Prostate gland (tissue), 2 donors: Measurements from ENCODE around the gene KRTCAP3. TPM values are rescaled to one million over a fixed set of nuclear protein-coding genes. Genes with fewer than 3 reads are reported as not detected.

Experiments
- DNase-seq: peaks from one replicate; pipeline ENCODE4 v3.0.0-alpha.2; 2019; ENCODE audit warnings: low spot score
- H3K27ac ChIP-seq, 2 donors: fragments of 200-600 bp; sonication (generic); 2 replicates each; pipeline ENCODE4 v1.5.1; 2017 to 2019
- H3K27me3 ChIP-seq: fragments of 200-600 bp; sonication (generic); replicated peaks from 2 replicates; pipeline ENCODE4 v1.5.1; 2019; ENCODE audit not compliant: insufficient read depth
- H3K36me3 ChIP-seq, 2 donors: fragments of 200-600 bp; sonication (generic); 1 replicate in 1 of 2; 2 replicates in 1 of 2; pipeline versions ENCODE4 v1.5.1 to v1.8.1; 2017 to 2019
- H3K4me1 ChIP-seq: fragments of 200-600 bp; sonication (generic); replicated peaks from 2 replicates; pipeline ENCODE4 v1.5.1; 2019
- H3K4me3 ChIP-seq, 2 donors: fragments of 200-600 bp; sonication (generic); 2 replicates each; pipeline ENCODE4 v1.5.1; 2017 to 2019
- H3K9me3 ChIP-seq: fragments of 200-600 bp; sonication (generic); 2 replicates; pipeline ENCODE4 v1.5.1; 2017
- CTCF ChIP-seq, 4 experiments: fragments of 200-600 bp in 2 of 4; fragments of 450-650 bp in 2 of 4; sonication (generic) in 2 of 4; IDR thresholded peaks; 1 replicate in 3 of 4; 2 replicates in 1 of 4; pipeline ENCODE4 v1.5.1; 2016 to 2019; ENCODE audit warnings: antibody characterized with exemption in 4 of 4, mild to moderate bottlenecking in 2 of 4, moderate library complexity in 2 of 4
- POLR2A ChIP-seq: fragments of 450-650 bp; IDR thresholded peaks from one replicate; pipeline ENCODE4 v1.6.1; 2016; ENCODE audit warnings: antibody characterized with exemption, mild to moderate bottlenecking
- POLR2AphosphoS5 ChIP-seq: sonication (generic); formaldehyde crosslinking; IDR thresholded peaks from one replicate; pipeline ENCODE4 v1.6.1; 2017; ENCODE audit warnings: antibody characterized with exemption
- WGBS: methylation state at CpG from one replicate; pipeline ENCODE4 v1.1.5; 2018; 5-methylcytosine and 5-hydroxymethylcytosine counted together
- intact Hi-C: fragments of 100-400 bp; cut with DNase I; formaldehyde crosslinking; loops from one replicate; pipeline ENCODE4 v1.14.2; 2022
- total RNA-seq, 2 donors: library from RNA; depleted of rRNA; stranded (reverse); fragments of >200 nt; gene quantifications; one replicate each; pipeline ENCODE4 v1.1.0, GENCODE V29; 2016

The KRTCAP3 gene
- total RNA-seq, 2 donors from 2014 or later, result 31.4 to 147 TPM

- H3K36me3 ChIP-seq, result no peaks in the 10 kb centered on the region
- no peak overlapping the region for H3K4me3 ChIP-seq
- DNase-seq, result no peak
- no peaks in the 10 kb centered on the region for H3K27me3 ChIP-seq
- no peaks in the 10 kb centered on the region for H3K4me1 ChIP-seq
- 97% methylated on average over 7 of the region's 7 CpGs for WGBS
- no peak for TF ChIP-seq POLR2A
- no peak for TF ChIP-seq POLR2AphosphoS5
- TF ChIP-seq CTCF (IDR thresholded peaks at IDR 0.05), result no peak
- no peak overlapping the region for H3K27ac ChIP-seq
- no peaks in the 10 kb centered on the region for H3K9me3 ChIP-seq
- intact Hi-C loops, result no loop called here
Measured at GRCh38 chr2:27464443-27464842, 22.3 kb downstream of the KRTCAP3 start.

GRCh38 chr2:27471961-27472360, 29.8 kb downstream of the KRTCAP3 start:
- H3K27ac ChIP-seq, result no peak overlapping the region
- 91% methylated on average over 5 of the region's 5 CpGs for WGBS
- H3K27me3 ChIP-seq, result no peaks in the 10 kb centered on the region
- H3K9me3 ChIP-seq, result no peaks in the 10 kb centered on the region
- H3K36me3 ChIP-seq, result peaks cover 3 to 4% of the 10 kb centered on the region in 2 donors
- TF ChIP-seq POLR2A, result no peak
- TF ChIP-seq CTCF (IDR thresholded peaks at IDR 0.05), result no peak
- TF ChIP-seq POLR2AphosphoS5, result no peak
- H3K4me1 ChIP-seq, result no peaks in the 10 kb centered on the region
- no peak for DNase-seq
- H3K4me3 ChIP-seq, result no peak overlapping the region
- intact Hi-C loops, result no loop called here

- no peaks in the 10 kb centered on the region for H3K4me1 ChIP-seq
- WGBS, result 70% methylated on average over 3 of the region's 3 CpGs
- no peak overlapping the region for H3K27ac ChIP-seq
- intact Hi-C loops, result no loop called here
- no peaks in the 10 kb centered on the region for H3K27me3 ChIP-seq
- DNase-seq, result no peak
- no peak overlapping the region for H3K4me3 ChIP-seq
- H3K9me3 ChIP-seq, result no peaks in the 10 kb centered on the region
- TF ChIP-seq POLR2AphosphoS5 (no peak), CTCF (IDR thresholded peaks at IDR 0.05) (no peak), POLR2A (no peak)
- no peaks in the 10 kb centered on the region for H3K36me3 ChIP-seq
Measured at GRCh38 chr2:27485496-27485895, 43.3 kb downstream of the KRTCAP3 start.

- intact Hi-C loops, result no loop called here
- WGBS, result 1% methylated on average over 11 of the region's 11 CpGs
Measured at GRCh38 chr2:27489118-27489497, 46.9 kb downstream of the KRTCAP3 start.

More at GRCh38 chr2:27489118-27489497, 46.9 kb downstream of the KRTCAP3 start:
- no peaks in the 10 kb centered on the region for H3K4me1 ChIP-seq
- H3K27me3 ChIP-seq, result no peaks in the 10 kb centered on the region
- no peaks in the 10 kb centered on the region for H3K9me3 ChIP-seq
- TF ChIP-seq CTCF (IDR thresholded peaks at IDR 0.05) (no peak), POLR2AphosphoS5 (no peak), POLR2A (no peak)
- peak overlapping the region; percentile 1 to 80 for H3K27ac ChIP-seq
- no peak for DNase-seq
- no peaks in the 10 kb centered on the region for H3K36me3 ChIP-seq
- peak overlapping the region; percentile 27 to 45 for H3K4me3 ChIP-seq
